ENCODE measurements around the gene DAO. TPM values are rescaled to one million over a fixed set of nuclear protein-coding genes. Genes with fewer than 3 reads are reported as not detected.

The DAO gene
- total RNA-seq, 4 donors from 2014 or later, result 2.5 TPM; not detected in 3

- Histone ChIP-seq H3K27ac (peak overlapping the region; percentile 82 to 89 (median 86)), H3K9me3 (no peaks in the 10 kb centered on the region), H3K27me3 (no peaks in the 10 kb centered on the region), H3K4me1 (peaks cover 22 to 75% (median 42%) of the 10 kb centered on the region in 3 donors), H3K4me3 (no peak overlapping the region), H3K36me3 (peaks cover 0 to 31% of the 10 kb centered on the region in 2 donors)
- WGBS, 2 donors (ENCODE audit: low coverage in 1 of 2), result 46% methylated on average over 9 to 12 of the region's 12 CpGs
- ATAC-seq, result no peak
- TF ChIP-seq POLR2A (IDR thresholded peaks at IDR 0.05) (no peak), POLR2AphosphoS5 (IDR thresholded peaks at IDR 0.05) (peak; percentile 7)
Measured at GRCh38 chr12:108833757-108834472, 46.0 kb upstream of the DAO start.

- Histone ChIP-seq H3K9me3 (no peaks in the 10 kb centered on the region), H3K4me1 (peaks cover 31 to 90% (median 52%) of the 10 kb centered on the region in 3 donors), H3K36me3 (peaks cover 0 to 17% of the 10 kb centered on the region in 2 donors), H3K4me3 (no peak overlapping the region), H3K27ac (peak overlapping the region in 3 of 4 donors; percentile 39 to 89 (median 87)), H3K27me3 (no peaks in the 10 kb centered on the region)
- no peak for ATAC-seq
- no peak for TF ChIP-seq EP300 (IDR thresholded peaks at IDR 0.05)
- TF ChIP-seq CTCF (IDR thresholded peaks at IDR 0.05), result no peak
- TF ChIP-seq POLR2AphosphoS5 (IDR thresholded peaks at IDR 0.05), result no peak
- no peak for TF ChIP-seq POLR2A (IDR thresholded peaks at IDR 0.05)
- 53 to 61% methylated on average over 3 to 6 of the region's 7 CpGs for WGBS, 2 donors (ENCODE audit: low coverage in 1 of 2)
Measured at GRCh38 chr12:108835860-108836634, 43.8 kb upstream of the DAO start.

GRCh38 chr12:108837239-108837638, 42.7 kb upstream of the DAO start:
- Histone ChIP-seq H3K4me1 (peaks cover 29 to 89% (median 48%) of the 10 kb centered on the region in 3 donors), H3K27me3 (no peaks in the 10 kb centered on the region), H3K9me3 (no peaks in the 10 kb centered on the region), H3K36me3 (peaks cover 0 to 12% of the 10 kb centered on the region in 2 donors), H3K4me3 (no peak overlapping the region), H3K27ac (peak overlapping the region in 3 of 4 donors; percentile 87 to 89 (median 88))
- WGBS, 2 donors (ENCODE audit: low coverage in 1 of 2), result 76 to 89% methylated on average over 8 of the region's 8 CpGs
- no peak for ATAC-seq
- TF ChIP-seq POLR2AphosphoS5 (IDR thresholded peaks at IDR 0.05) (no peak), CTCF (IDR thresholded peaks at IDR 0.05) (no peak), POLR2A (IDR thresholded peaks at IDR 0.05) (no peak), EP300 (IDR thresholded peaks at IDR 0.05) (no peak)

- H3K4me3 ChIP-seq, result no peak overlapping the region
- H3K27me3 ChIP-seq, result no peaks in the 10 kb centered on the region
- 91 to 93% methylated on average over 6 to 7 of the region's 7 CpGs for WGBS, 2 donors (ENCODE audit: low coverage in 1 of 2)
- TF ChIP-seq CTCF (IDR thresholded peaks at IDR 0.05), result no peak
- no peak for TF ChIP-seq EP300 (IDR thresholded peaks at IDR 0.05)
- TF ChIP-seq POLR2AphosphoS5 (IDR thresholded peaks at IDR 0.05), result no peak
- TF ChIP-seq POLR2A (IDR thresholded peaks at IDR 0.05), result no peak
- ATAC-seq, result no peak
- H3K36me3 ChIP-seq, result peaks cover 0 to 12% of the 10 kb centered on the region in 2 donors
- no peaks in the 10 kb centered on the region for H3K9me3 ChIP-seq
- peaks cover 25 to 89% (median 44%) of the 10 kb centered on the region in 3 donors for H3K4me1 ChIP-seq
- peak overlapping the region; percentile 87 to 89 (median 88) for H3K27ac ChIP-seq
Measured at GRCh38 chr12:108837680-108838079, 42.2 kb upstream of the DAO start.

GRCh38 chr12:108838194-108839017, 41.5 kb upstream of the DAO start:
- 65% methylated on average over 4 of the region's 14 CpGs for WGBS, 2 donors (ENCODE audit: low coverage in 1 of 2)
- H3K9me3 ChIP-seq, result no peaks in the 10 kb centered on the region
- H3K4me3 ChIP-seq, result no peak overlapping the region
- H3K36me3 ChIP-seq, result peaks cover 0 to 12% of the 10 kb centered on the region in 2 donors
- peak overlapping the region; percentile 87 to 89 (median 88) for H3K27ac ChIP-seq
- peak; percentile 92 for ATAC-seq
- TF ChIP-seq EP300 (IDR thresholded peaks at IDR 0.05) (no peak), POLR2AphosphoS5 (IDR thresholded peaks at IDR 0.05) (peak; percentile 96), CTCF (IDR thresholded peaks at IDR 0.05) (no peak), POLR2A (IDR thresholded peaks at IDR 0.05) (peak; percentile 17 to 58)
- H3K27me3 ChIP-seq, result no peaks in the 10 kb centered on the region
- peaks cover 24 to 83% (median 39%) of the 10 kb centered on the region in 3 donors for H3K4me1 ChIP-seq
